ENCODE results near the gene FAM20B. TPM values are rescaled to one million over a fixed set of nuclear protein-coding genes. Genes with fewer than 3 reads are reported as not detected.
"Not testable (repeated sequence)": the region's sequence is repeated elsewhere in the genome, so short reads cannot be mapped to it uniquely, and the experiment has no call there.

FAM20B gene, protein sequence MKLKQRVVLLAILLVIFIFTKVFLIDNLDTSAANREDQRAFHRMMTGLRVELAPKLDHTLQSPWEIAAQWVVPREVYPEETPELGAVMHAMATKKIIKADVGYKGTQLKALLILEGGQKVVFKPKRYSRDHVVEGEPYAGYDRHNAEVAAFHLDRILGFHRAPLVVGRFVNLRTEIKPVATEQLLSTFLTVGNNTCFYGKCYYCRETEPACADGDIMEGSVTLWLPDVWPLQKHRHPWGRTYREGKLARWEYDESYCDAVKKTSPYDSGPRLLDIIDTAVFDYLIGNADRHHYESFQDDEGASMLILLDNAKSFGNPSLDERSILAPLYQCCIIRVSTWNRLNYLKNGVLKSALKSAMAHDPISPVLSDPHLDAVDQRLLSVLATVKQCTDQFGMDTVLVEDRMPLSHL
- 10 to 100 TPM; 41.7 to 43.3 TPM for total RNA-seq

DNA sequence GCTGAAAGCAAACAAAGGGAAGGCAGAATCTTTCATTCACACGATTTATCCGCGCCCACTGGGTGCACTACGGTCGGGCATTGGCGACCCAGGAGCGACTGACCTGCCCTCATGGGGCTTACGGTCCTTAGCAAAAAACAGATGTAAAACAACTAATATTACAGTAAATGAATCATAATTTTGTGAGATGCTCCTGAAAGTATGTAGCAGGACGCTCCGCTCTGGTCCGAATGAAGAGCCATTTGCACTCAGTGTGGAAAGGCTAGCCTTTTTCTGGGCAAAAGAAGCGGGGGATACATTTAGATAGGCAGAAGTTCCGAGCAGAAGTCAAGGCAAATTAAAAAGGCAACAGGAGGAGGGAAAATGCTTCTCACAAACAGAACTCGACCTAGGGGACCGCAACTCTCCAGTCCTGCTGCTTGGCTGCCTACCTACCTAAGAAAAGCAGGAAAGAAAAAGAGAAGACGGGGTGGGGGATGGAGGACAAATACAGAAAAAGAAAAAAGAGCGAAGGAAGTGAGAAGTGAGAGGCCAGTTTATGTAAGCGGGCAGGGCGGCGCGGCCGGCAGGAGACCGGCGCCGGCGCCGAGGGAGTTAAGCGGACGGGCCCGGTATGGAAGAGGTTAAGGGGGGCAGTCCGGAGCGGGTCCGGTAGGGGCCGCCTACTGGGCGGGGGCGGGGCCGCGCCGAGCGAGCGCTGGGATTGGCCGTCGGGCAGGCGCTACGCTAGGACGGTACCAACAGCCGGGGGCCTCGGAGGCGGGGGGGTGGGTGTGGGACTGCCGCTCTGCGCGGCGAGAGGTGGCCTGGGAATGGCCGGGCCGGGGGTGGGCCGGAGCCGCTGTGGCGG is at the start of gene FAM20B:
Gene FAM20B, plus strand, starts transcription at position 770 of the 850 bp plus-strand sequence. CDS start 17,954 bp downstream, outside the sequence.
- POLR2A ChIA-PET: no interaction called here
- CTCF ChIA-PET: no interaction called here

DNA sequence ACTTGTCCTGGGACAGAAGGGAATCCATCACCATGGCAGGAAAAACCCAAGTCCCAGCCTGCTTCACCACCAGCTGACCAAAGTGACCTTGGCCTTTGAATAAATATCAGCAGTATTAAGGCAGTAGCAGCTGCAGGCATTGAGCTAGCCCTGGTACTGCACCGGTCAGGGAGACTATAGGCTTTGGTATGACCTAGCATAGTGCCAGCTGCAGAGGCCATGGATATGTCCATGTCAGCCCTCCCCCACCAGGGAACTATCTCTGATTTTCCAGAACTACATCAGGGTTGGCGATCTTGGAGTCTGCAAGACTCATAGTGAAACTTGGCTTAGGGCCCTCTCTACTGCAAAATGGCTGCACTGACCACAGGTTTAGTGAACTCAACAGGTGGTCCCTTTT is 49.2 kb upstream of the FAM20B start:
- ChIA-PET CTCF (no interaction called here), POLR2A (no interaction called here)

DNA sequence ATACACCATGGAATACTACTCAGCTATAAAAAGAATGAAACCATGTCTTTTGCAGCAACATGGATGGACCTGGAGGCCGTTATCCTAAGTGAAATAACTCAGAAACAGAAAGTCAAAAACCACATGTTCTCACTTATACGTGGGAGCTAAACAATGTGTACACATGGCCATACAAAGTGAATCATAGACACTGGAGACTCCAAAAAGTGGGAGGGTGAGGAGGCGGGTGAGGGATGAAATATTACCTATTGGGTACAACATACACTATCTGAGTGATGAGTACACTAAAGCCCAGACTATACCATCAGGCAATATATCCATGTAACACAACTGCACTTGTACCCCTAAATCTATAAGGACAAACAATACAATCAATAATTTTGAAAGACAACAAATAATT is 39.5 kb upstream of the FAM20B start:
- CTCF ChIA-PET: interaction anchor here (0.6 kb wide), 1 partner anchor 137 kb away, joined by 3 read pairs; no protein-coding TSS in a partner anchor
- POLR2A ChIA-PET: no interaction called here

DNA sequence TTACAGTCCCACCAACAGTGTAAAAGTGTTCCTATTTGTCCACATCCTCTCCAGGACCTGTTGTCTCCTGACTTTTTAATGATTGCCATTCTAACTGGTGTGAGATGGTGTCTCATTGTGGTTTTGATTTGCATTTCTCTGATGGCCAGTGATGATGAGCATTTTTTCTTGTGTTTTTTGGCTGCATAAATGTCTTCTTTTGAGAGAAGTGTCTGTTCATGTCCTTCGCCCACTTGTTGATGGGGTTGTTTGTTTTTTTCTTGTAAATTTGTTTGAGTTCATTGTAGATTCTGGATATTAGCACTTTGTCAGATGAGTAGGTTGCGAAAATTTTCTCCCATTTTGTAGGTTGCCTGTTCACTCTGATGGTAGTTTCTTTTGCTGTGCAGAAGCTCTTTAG is 37.5 kb upstream of the FAM20B start:
- POLR2A ChIA-PET, CTCF ChIA-PET: not testable (repeated sequence)

DNA sequence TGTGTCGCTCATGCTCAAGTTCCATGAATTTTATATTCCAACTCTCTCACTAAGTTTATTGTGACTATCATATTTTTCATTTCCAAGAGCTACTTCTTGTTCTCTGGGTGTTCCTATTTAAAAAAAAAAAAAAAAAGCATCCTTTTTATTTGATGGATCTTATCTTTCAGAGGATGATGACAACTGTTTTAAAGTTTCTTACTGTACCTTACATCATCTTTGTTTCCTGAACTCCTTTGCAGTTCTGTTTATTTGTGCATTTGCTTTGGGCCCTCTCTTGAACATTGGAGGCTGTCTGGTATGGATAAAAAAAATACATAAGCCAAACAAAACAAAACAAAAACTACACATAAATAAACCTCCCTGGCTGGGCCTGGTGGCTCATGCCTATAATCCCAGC is 32.1 kb upstream of the FAM20B start:
- ChIA-PET POLR2A (no interaction called here), CTCF (no interaction called here)

DNA sequence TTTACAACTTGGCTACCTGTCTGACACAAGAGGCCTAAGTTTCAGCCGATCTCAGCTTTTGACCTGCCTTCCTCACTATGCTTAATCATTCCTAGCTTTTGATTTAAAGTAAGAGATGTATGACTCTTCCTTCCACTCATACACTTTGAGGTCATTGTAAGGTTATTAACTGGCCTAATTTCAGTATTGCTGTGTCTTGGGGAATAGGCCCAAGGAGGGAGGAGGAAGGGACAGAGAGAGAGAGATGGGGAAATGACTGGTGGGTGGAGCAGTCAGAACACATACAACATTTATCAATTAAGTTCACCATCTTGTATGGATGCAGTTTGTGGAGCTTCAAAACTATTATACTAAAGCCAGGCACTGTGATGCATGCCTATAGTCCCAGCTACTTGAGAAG is 28.3 kb upstream of the FAM20B start:
- ChIA-PET POLR2A (no interaction called here), CTCF (no interaction called here)

DNA sequence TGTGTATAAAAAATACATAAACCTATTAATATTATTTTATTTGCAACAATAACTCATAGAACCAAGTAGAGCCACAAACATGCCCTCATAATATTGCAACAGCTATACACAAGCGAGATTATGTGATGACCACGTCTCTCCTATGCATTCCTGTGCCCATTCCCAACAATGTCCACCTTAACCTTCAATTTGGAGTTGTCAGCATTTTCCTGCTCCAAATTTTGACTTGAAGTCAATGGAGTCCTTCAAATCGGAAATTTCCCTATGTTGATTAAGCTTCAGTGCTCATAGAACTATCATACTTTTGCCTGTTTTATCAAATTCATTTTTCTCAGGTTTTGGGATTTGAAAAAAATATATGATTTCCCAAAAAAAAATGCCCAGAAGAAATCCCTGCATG is 27.4 kb upstream of the FAM20B start:
- POLR2A ChIA-PET: no interaction called here
- CTCF ChIA-PET: no interaction called here

DNA sequence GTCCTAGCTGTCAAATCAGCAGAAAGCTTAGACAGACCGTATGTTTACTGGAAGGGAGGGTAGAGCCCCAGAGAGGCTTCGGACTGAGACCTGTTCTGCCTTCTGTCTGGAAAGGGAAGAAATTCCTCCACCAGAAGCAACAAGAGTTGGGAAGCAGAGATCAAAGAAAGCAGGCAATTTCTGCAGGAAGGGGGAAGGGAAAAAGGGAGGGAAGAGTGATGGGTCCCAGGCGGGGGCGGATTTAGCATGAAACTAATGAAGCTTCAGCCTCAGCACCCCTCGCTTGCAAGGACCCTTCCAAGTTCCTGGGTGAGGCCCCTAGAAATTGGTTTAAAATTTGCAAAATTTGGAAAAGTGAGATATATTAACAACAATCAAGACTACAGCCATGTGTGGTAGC is 26.6 kb upstream of the FAM20B start:
- ChIA-PET CTCF (no interaction called here), POLR2A (no interaction called here)

DNA sequence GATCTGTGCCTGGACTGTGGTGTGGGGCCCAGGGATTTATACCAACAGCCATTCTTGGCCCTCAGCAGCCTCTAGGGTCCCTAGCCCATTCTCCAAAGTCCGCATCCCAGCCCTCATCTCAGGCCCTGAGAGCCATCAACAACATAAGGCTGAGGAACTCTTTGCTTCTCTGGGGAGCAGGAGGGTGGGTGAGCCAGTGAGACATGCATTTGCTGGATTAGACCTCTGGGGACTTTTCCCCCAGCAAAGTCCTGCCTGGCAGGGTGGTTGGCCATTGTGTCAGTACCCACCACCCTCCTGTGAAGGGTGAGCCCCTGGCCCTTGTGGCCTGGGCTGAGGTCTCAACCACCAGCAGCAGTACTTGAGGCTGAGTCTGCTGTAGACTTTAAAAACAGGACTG is 24.2 kb upstream of the FAM20B start:
- CTCF ChIA-PET: interaction anchor here (1.4 kb wide), 1 partner anchor 233 kb away, joined by 7 read pairs; no protein-coding TSS in a partner anchor
- POLR2A ChIA-PET: no interaction called here

DNA sequence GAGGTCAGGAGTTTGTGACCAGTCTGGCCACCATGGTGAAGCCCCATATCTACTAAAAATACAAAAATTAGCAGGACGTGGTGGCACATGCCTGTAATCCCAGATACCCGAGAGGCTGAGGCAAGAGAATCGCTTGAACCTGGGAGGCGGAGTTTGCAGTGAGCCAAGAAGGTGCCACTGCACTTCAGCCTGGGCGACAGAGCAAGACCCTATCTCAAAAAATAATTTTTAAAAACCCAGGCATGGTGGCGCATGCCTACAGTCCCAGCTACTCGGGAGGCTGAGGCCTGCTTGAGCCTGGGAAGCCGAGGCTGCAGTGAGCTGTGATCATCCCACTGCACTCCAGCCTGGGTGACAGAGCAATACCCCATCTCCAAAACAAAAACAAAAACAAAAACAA is 23.6 kb upstream of the FAM20B start:
- POLR2A ChIA-PET: not testable (repeated sequence)
- CTCF ChIA-PET: interaction anchor here (0.6 to 2.1 kb wide), 5 partner anchors 59 to 234 kb away, joined by 3 to 7 read pairs (median 6); no protein-coding TSS in a partner anchor

DNA sequence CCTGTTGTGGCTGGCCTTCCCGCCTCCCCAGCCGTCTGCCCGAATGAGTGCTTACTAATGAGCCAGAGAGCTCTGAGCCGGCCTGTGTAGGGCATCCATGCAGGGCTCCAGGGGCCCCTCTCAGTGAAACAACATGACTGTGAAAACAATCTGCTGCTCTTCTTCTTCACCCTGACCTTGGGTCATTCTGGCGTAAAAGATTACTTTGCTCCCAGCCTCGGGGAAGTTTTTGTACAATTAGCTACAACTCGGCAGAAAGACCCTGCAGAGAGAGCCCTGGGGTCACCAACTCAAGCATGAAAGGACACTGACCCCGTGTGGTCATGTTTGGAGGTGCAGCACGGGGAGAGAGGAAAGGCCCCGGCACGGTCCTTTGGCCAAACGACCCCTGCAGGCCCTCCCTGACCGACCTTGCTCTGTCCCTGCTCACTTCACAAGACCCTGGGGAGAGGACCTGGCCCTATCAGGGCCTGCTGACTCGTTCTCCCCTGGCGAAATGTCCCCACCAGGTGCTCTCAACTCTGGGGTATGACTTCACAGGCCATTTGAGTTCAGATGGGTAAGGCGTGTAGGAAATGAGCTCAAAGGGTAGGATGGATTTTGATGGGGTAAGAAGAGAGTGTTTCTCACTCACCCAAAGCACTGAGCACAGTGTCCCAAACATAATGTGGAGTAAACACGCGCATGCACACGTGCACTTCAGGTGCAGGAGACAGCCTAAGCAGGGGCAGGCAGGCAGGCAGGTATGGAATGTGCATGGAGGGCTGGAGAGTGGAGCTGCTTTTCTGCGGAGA is 22.9 kb upstream of the FAM20B start:
- ChIA-PET CTCF (interaction anchor here (0.6 to 2.1 kb wide), 15 partner anchors 19 to 470 kb away, joined by 3 to 7 read pairs (median 3); no protein-coding TSS in a partner anchor), POLR2A (no interaction called here)

DNA sequence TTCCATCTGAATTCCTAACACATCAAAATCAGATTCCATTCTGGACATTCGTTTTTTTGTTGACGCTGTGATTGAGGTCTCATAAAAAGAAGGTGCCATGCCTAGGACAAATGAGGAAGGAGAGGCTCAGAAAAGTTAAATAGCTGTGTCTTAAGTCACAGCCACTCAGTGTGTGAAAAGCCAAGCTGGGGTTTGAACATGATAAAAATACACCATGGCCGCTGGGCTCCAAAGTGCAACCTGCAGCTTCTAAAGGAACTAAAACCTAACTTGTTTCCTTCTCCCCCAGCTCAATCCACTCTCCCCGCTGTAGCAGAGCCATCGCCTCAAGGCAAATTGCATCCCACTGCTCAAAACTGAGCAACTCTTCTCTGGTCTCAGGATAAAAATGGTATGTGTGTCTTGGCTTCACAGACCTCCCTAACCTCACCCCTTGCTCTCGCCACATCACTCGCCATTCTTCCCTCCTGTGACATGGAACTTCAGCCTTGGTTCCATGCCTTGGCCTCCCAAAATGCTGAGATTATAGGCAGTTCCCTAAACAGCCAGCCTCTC is 22.1 kb upstream of the FAM20B start:
- CTCF ChIA-PET: interaction anchor here (0.6 to 2.1 kb wide), 12 partner anchors 18 to 471 kb away, joined by 3 to 7 read pairs (median 3); no protein-coding TSS in a partner anchor
- POLR2A ChIA-PET: no interaction called here

DNA sequence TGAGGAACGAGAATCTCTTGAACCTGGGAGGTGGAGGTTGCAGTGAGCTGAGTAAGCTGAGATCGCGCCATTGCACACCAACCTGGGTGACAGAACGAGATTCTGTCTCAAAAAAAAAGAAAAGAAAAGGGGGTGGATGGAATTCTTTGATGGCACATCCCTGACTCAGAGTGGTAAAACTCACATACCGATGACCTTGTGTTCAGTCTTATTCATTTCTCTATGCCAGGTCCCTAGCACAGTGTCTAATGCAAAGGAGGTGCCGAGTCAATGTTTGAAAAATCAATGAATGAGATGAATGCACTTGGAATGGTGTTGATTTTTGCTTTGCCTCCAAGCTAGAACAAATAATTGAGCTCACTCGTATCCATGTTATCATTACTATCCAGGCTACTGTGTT is 18.5 kb upstream of the FAM20B start:
- CTCF ChIA-PET: no interaction called here
- POLR2A ChIA-PET: no interaction called here

DNA sequence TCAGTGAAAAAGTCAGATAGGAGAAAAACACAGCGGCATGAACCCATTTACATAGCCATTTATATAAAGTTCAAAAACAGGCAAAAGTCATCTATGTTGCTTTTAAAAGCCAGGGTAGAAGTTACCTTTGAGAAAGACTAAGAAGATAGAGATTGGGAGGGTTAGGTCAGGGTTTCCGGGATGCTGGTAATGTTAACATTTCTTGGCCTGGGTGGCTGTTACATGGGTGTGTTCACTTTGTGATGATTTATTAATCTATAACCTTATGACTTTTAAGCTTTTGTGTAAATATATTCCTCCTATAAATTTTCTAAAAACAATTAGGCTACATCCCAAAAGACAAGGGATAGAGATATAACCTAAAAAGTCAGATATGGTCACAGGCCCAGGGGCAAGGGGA is 15.0 kb upstream of the FAM20B start:
- CTCF ChIA-PET: no interaction called here
- POLR2A ChIA-PET: no interaction called here

DNA sequence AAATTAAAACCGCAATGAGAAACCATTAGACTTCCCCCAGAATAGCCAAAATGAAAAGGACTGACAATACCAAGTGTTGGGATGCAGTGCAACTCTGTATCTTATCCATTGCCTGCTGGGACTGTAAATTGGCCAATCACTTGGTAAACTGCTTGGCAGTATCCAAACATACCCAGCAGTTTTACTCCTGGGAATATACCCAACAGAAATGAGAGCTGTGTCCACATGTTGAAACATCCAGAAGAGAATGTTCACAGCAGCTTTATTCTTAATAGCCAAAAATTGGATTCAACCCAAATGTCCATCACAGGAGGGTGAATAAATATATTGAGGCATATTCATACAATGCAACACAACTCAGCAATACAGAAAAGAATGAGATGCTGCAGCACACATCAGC is 13.7 kb upstream of the FAM20B start:
- ChIA-PET POLR2A (no interaction called here), CTCF (no interaction called here)

DNA sequence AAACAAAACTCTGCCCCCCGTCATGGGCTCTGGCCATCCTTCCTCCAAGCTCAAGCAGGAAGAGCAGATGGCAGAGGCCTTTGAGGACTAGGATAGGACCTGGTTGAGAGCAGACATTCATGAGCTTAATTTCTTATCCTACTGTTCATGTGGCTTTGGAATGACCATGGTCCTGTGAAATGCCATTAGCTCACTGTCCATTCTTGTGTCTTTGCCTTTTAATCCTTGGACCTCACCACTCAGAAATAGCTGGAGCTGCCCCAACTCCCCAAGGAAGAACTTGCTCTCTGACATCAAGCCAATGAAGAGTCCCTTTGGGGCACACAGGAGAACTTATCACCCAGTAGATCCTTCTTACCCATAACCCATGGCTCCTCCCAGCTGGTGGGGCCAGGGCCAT is 11.6 kb upstream of the FAM20B start:
- ChIA-PET POLR2A (no interaction called here), CTCF (interaction anchor here (0.7 kb wide), 1 partner anchor 8 kb away, joined by 3 read pairs; no protein-coding TSS in a partner anchor)

DNA sequence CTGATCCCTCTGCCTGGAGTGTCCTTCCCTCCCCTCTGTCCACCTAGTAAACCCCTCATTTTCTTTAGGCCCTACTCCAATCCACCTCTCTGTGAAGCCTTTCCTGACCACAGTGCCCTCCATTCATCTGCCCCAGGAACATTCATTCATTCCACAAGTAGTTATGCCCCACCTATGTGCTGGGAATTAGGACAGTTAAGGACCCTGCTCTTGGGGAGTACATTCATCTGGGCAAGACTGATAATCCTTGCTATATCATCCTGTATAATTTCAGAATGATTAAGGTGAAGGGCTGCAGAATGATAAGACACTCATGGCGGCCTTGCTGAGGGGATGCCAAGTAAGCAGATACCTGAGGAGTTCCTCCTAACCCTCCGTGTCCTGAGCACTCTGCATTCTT is 10.3 kb upstream of the FAM20B start:
- ChIA-PET CTCF (no interaction called here), POLR2A (no interaction called here)

DNA sequence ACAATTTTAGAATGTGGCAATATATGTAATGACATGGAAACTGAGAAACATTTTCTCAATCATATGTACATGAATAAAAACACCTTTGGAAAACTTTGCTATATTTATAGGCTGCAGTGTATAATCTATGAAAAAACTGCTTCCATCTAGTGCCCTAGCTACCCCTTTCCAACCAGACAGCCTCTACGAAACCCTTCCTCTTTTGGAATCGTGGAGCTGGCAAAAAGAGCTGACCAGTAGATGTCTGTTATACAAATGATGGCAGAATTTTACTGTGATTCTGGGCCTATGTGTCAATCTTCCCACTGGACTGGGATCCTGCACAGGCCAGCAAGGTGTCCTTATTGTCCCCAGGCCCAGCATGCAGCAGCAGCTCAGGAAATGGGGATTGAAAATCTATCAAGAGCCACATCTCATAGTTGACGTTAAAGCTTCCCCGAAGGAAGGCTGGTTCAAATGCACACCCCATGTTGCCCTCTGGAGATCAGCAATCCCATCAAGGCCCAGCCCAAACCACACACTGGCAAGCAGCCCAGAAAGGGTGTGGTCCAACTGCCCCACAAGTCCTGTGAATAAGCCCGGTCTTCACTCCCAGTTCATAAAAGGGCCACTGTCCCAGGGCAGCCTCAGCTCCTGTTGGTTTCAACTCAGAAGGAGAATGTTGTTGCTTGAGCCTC is 8.8 kb upstream of the FAM20B start:
- ChIA-PET CTCF (no interaction called here), POLR2A (no interaction called here)
